H9 (cell line): ENCODE data around the gene DIP2C. TPM values are rescaled to one million over a fixed set of nuclear protein-coding genes. Genes with fewer than 3 reads are reported as not detected.

Experiments used
- DNase-seq: peaks from one replicate; pipeline ENCODE4 v3.0.0-alpha.2; 2017
- H2AFZ ChIP-seq: one replicate; pipeline ENCODE4 v1.6.1; 2013; ENCODE audit warnings: mild to moderate bottlenecking, low read length, control low read depth, moderate library complexity
- H2AK5ac ChIP-seq: 2 replicates; pipeline ENCODE4 v1.6.1; 2013; ENCODE audit warnings: low read length, control low read depth, mixed read lengths; ENCODE audit not compliant: insufficient read length
- H2BK120ac ChIP-seq: one replicate; pipeline ENCODE4 v1.6.1; 2013; ENCODE audit warnings: low read depth, mild to moderate bottlenecking, low read length, control low read depth, inconsistent platforms; ENCODE audit not compliant: poor library complexity, severe bottlenecking
- H2BK12ac ChIP-seq: 2 replicates; pipeline ENCODE4 v1.6.1; 2013; ENCODE audit warnings: low read length, control low read depth, mixed read lengths, low read depth; ENCODE audit not compliant: insufficient read length
- H2BK15ac ChIP-seq: 2 replicates; pipeline ENCODE4 v1.6.1; 2013; ENCODE audit warnings: low read depth, low read length, control low read depth
- H2BK20ac ChIP-seq: one replicate; pipeline ENCODE4 v1.6.1; 2013; ENCODE audit warnings: low read depth, mild to moderate bottlenecking, low read length, control low read depth, inconsistent platforms; ENCODE audit not compliant: poor library complexity, severe bottlenecking
- H2BK5ac ChIP-seq: 2 replicates; pipeline ENCODE4 v1.6.1; 2013; ENCODE audit warnings: low read length, control low read depth, mixed read lengths; ENCODE audit not compliant: insufficient read length
- H3K14ac ChIP-seq: 2 replicates; pipeline ENCODE4 v1.6.1; 2013; ENCODE audit warnings: low read length, control low read depth; ENCODE audit not compliant: insufficient read depth
- H3K18ac ChIP-seq: 2 replicates; pipeline ENCODE4 v1.6.1; 2013; ENCODE audit warnings: low read depth, mild to moderate bottlenecking, mixed read lengths, low read length, control low read depth; ENCODE audit not compliant: insufficient read length
- H3K23ac ChIP-seq: 2 replicates; pipeline ENCODE4 v1.6.1; 2013; ENCODE audit warnings: low read length, control low read depth, mixed read lengths, low read depth; ENCODE audit not compliant: insufficient read length
- H3K23me2 ChIP-seq: 2 replicates; pipeline ENCODE4 v1.6.1; 2013; ENCODE audit warnings: low read depth, mild to moderate bottlenecking, mixed read lengths, low read length, control low read depth; ENCODE audit not compliant: insufficient read length, poor library complexity, severe bottlenecking
- H3K27ac ChIP-seq: 2 replicates; pipeline ENCODE4 v1.5.1; 2013; ENCODE audit warnings: low read length, control low read depth, mixed read lengths, low read depth; ENCODE audit not compliant: insufficient read length
- H3K27me3 ChIP-seq: 2 replicates; pipeline ENCODE4 v1.6.1; 2013; ENCODE audit warnings: low read length, control low read depth, inconsistent platforms; ENCODE audit not compliant: insufficient read depth
- H3K4ac ChIP-seq: 2 replicates; pipeline ENCODE4 v1.6.1; 2013; ENCODE audit warnings: low read depth, mild to moderate bottlenecking, control low read depth, inconsistent platforms, low read length, moderate library complexity
- H3K4me1 ChIP-seq: 2 replicates; pipeline ENCODE4 v1.6.1; 2013; ENCODE audit warnings: low read length, control low read depth, inconsistent platforms; ENCODE audit not compliant: insufficient read depth
- H3K4me2 ChIP-seq: 2 replicates; pipeline ENCODE4 v1.6.1; 2013; ENCODE audit warnings: low read length, control low read depth, mixed read lengths; ENCODE audit not compliant: insufficient read length, insufficient read depth
- H3K56ac ChIP-seq: 2 replicates; pipeline ENCODE4 v1.6.1; 2013; ENCODE audit warnings: low read depth, mild to moderate bottlenecking, mixed read lengths, low read length, control low read depth; ENCODE audit not compliant: insufficient read length
- H3K79me1 ChIP-seq: 2 replicates; pipeline ENCODE4 v1.6.1; 2013; ENCODE audit warnings: low read depth, mild to moderate bottlenecking, moderate library complexity, low read length, control low read depth, inconsistent platforms; ENCODE audit not compliant: insufficient read depth, poor library complexity, severe bottlenecking
- H3K79me2 ChIP-seq: 2 replicates; pipeline ENCODE4 v1.6.1; 2013; ENCODE audit warnings: low read length, control low read depth, inconsistent platforms; ENCODE audit not compliant: insufficient read depth
- H3K9ac ChIP-seq: 2 replicates; pipeline ENCODE4 v1.6.1; 2013; ENCODE audit warnings: low read length, control low read depth, mixed read lengths; ENCODE audit not compliant: insufficient read length; ENCODE audit errors: extremely low read depth
- H3K9me3 ChIP-seq: one replicate; pipeline ENCODE4 v1.6.1; 2013; ENCODE audit warnings: low read depth, low read length, inconsistent platforms; ENCODE audit not compliant: control insufficient read depth
- H3T11ph ChIP-seq: one replicate; pipeline ENCODE4 v1.6.1; 2013; ENCODE audit warnings: mild to moderate bottlenecking, low read length, control low read depth, inconsistent platforms
- H4K20me1 ChIP-seq: one replicate; pipeline ENCODE4 v1.6.1; 2013; ENCODE audit not compliant: control insufficient read depth, insufficient read length, insufficient read depth
- H4K5ac ChIP-seq: 2 replicates; pipeline ENCODE4 v1.6.1; 2013; ENCODE audit warnings: low read depth, mild to moderate bottlenecking, mixed read lengths, low read length, control low read depth; ENCODE audit not compliant: insufficient read length
- H4K8ac ChIP-seq: replicated peaks from 2 replicates; pipeline ENCODE4 v1.6.1; 2013; ENCODE audit warnings: low read length, control low read depth, mixed read lengths, low read depth; ENCODE audit not compliant: insufficient read length
- H4K91ac ChIP-seq: 2 replicates; pipeline ENCODE4 v1.6.1; 2013; ENCODE audit warnings: low read depth, mild to moderate bottlenecking, moderate library complexity, mixed read lengths, low read length, control low read depth; ENCODE audit not compliant: insufficient read length
- H3K27ac Mint-ChIP-seq, 3 experiments: 2 replicates in 2 of 3; 3 replicates in 1 of 3; pipeline ENCODE4 v1.8.0; 2020 to 2021; ENCODE audit warnings: mixed read lengths in 3 of 3, mild to moderate bottlenecking in 1 of 3, moderate library complexity in 1 of 3
- H3K27me3 Mint-ChIP-seq: 2 replicates; pipeline ENCODE4 v1.8.0; 2021; ENCODE audit warnings: low read depth, mild to moderate bottlenecking, moderate library complexity, mixed read lengths
- H3K36me3 Mint-ChIP-seq, 3 experiments: 2 replicates in 2 of 3; 3 replicates in 1 of 3; pipeline ENCODE4 v1.8.0; 2020 to 2021; ENCODE audit warnings: low read depth in 3 of 3, mixed read lengths in 3 of 3; ENCODE audit not compliant: insufficient read depth in 1 of 3
- H3K4me1 Mint-ChIP-seq, 2 experiments: 2 replicates each; pipeline ENCODE4 v1.8.0; 2020; ENCODE audit warnings: mixed read lengths in 2 of 2
- H3K4me3 Mint-ChIP-seq, 2 experiments: 2 replicates in 1 of 2; 3 replicates in 1 of 2; pipeline ENCODE4 v1.8.0; 2020 to 2021; ENCODE audit warnings: mild to moderate bottlenecking in 2 of 2, mixed read lengths in 2 of 2, moderate library complexity in 1 of 2
- H3K9me3 Mint-ChIP-seq, 2 experiments: 2 replicates in 1 of 2; 3 replicates in 1 of 2; pipeline ENCODE4 v1.8.0; 2020; ENCODE audit warnings: mild to moderate bottlenecking in 2 of 2, mixed read lengths in 2 of 2, moderate library complexity in 1 of 2
- WGBS: extraction: QIAGEN DNeasy Blood & Tissue Kit; methylation state at CpG from one replicate; pipeline ENCODE4 v1.1.7; 2013; ENCODE audit warnings: missing lambda C conversion rate, low lambda C conversion rate, mixed read lengths; ENCODE audit not compliant: insufficient read length; ENCODE audit errors: extremely low coverage; 5-methylcytosine and 5-hydroxymethylcytosine counted together
- total RNA-seq: library from RNA; stranded (reverse); gene quantifications from 2 replicates; pipeline ENCODE4 v1.2.1, GENCODE V29; 2021
- TF ChIP-seq, protein P1 (sequence below): fragments of 200-600 bp; sonication (generic); conservative IDR thresholded peaks from 3 replicates; pipeline ENCODE4 v1.8.0; 2021; ENCODE audit warnings: antibody characterized with exemption, mild to moderate bottlenecking

DIP2C gene
- total RNA-seq, 1 experiment from 2014 or later = 7.9 TPM

GRCh38 chr10:609868-610545 lies 79.5 kb downstream of the DIP2C start:
- Mint-ChIP-seq H3K9me3 (no peaks in the 10 kb centered on the region), H3K27ac (peak overlapping the region; percentile 49 to 89 (median 51); a peak in 4 of 7 replicates), H3K4me1 (peaks cover 47 to 59% of the 10 kb centered on the region in 2 experiments), H3K4me3 (no peak overlapping the region), H3K27me3 (no peaks in the 10 kb centered on the region), H3K36me3 (no peaks in the 10 kb centered on the region; a peak in 1 of 7 replicates)
- Histone ChIP-seq H2BK15ac (no peak overlapping the region), H3K4me2 (no peak overlapping the region), H3K79me1 (no peaks in the 10 kb centered on the region), H2BK12ac (no peak overlapping the region), H2AK5ac (no peak overlapping the region), H3K23me2 (no peaks in the 10 kb centered on the region), H4K20me1 (peaks cover 2% of the 10 kb centered on the region), H2BK120ac (no peak overlapping the region), H3K79me2 (no peaks in the 10 kb centered on the region), H3K56ac (no peak overlapping the region), H2BK20ac (no peak overlapping the region), H2BK5ac (no peak overlapping the region), H3K27ac (no peak overlapping the region), H3K14ac (peak overlapping the region; percentile 26; the same call in 1 of the 2 replicates), H4K91ac (no peak overlapping the region), H3K18ac (no peak overlapping the region), H3K9me3 (no peaks in the 10 kb centered on the region), H3K23ac (no peak overlapping the region), H4K8ac (no peak overlapping the region), H4K5ac (no peak overlapping the region), H3K4ac (no peak overlapping the region), H3K4me1 (peaks cover 9% of the 10 kb centered on the region; the same call in 1 of the 2 replicates), H3K27me3 (no peaks in the 10 kb centered on the region), H2AFZ (no peak overlapping the region), H3K9ac (no peak overlapping the region), H3T11ph (no peak overlapping the region)
- no peak for DNase-seq
- TF ChIP-seq, protein P1, sequence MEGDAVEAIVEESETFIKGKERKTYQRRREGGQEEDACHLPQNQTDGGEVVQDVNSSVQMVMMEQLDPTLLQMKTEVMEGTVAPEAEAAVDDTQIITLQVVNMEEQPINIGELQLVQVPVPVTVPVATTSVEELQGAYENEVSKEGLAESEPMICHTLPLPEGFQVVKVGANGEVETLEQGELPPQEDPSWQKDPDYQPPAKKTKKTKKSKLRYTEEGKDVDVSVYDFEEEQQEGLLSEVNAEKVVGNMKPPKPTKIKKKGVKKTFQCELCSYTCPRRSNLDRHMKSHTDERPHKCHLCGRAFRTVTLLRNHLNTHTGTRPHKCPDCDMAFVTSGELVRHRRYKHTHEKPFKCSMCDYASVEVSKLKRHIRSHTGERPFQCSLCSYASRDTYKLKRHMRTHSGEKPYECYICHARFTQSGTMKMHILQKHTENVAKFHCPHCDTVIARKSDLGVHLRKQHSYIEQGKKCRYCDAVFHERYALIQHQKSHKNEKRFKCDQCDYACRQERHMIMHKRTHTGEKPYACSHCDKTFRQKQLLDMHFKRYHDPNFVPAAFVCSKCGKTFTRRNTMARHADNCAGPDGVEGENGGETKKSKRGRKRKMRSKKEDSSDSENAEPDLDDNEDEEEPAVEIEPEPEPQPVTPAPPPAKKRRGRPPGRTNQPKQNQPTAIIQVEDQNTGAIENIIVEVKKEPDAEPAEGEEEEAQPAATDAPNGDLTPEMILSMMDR = no peak
- no CpG with 5 or more reads among the region's 11 CpGs for WGBS
